ENCODE data around the gene ACSL1. TPM values are rescaled to one million over a fixed set of nuclear protein-coding genes. Genes with fewer than 3 reads are reported as not detected.

Gene ACSL1
- polyA plus RNA-seq, 2 of the 4 experiments (the other 2 are of a cell fraction) = 10.0 to 12.4 TPM

- POLR2A ChIA-PET = no interaction called here
- CTCF ChIA-PET = no interaction called here
Observed at GRCh38 chr4:184805462-184806228, 20.1 kb downstream of the ACSL1 start.

DNA sequence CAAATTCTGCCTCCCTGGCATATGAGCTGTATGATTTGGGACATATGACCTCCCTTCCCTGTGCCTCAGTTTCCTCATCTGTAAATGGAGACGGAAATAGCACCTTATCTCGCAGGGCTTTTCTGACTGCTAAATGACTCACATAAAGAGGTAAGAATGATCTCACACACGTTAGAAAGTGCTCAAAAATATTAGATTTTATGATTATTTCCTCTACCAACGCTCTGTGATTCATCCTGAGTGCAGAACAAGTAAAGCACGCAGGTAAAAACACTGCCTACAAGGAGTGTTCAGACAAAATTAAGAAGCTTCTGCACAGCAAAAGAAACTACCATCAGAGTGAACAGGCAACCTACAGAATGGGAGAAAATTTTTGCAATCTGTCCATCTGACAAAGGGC lies 21.1 kb downstream of the ACSL1 start:
- TF ChIP-seq NPAS2 (CRISPR knock-in tag; IDR thresholded peaks at IDR 0.05; ENCODE audit: borderline replicate concordance) (no peak), CBX2 (IDR thresholded peaks at IDR 0.05; ENCODE audit: borderline replicate concordance, low read depth) (no peak), JUNB (IDR thresholded peaks at IDR 0.05) (no peak), HES2 (IDR thresholded peaks at IDR 0.05) (no peak), EHF (CRISPR knock-in tag; IDR thresholded peaks at IDR 0.05) (no peak), TFCP2L1 (CRISPR knock-in tag; IDR thresholded peaks at IDR 0.05) (no peak), HEYL (CRISPR knock-in tag; IDR thresholded peaks at IDR 0.05) (no peak), CBX8 (IDR thresholded peaks at IDR 0.05) (no peak), RARB (CRISPR knock-in tag; IDR thresholded peaks at IDR 0.05) (no peak), RCOR1 (IDR thresholded peaks at IDR 0.05; ENCODE audit: low read depth, low read length) (no peak), NR3C1 (IDR thresholded peaks at IDR 0.05) (no peak)
- TF ChIP-seq, protein P1, sequence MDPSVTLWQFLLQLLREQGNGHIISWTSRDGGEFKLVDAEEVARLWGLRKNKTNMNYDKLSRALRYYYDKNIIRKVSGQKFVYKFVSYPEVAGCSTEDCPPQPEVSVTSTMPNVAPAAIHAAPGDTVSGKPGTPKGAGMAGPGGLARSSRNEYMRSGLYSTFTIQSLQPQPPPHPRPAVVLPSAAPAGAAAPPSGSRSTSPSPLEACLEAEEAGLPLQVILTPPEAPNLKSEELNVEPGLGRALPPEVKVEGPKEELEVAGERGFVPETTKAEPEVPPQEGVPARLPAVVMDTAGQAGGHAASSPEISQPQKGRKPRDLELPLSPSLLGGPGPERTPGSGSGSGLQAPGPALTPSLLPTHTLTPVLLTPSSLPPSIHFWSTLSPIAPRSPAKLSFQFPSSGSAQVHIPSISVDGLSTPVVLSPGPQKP (IDR thresholded peaks at IDR 0.05; ENCODE audit: low read depth, low read length) = no peak
- TF ChIP-seq, protein P2, sequence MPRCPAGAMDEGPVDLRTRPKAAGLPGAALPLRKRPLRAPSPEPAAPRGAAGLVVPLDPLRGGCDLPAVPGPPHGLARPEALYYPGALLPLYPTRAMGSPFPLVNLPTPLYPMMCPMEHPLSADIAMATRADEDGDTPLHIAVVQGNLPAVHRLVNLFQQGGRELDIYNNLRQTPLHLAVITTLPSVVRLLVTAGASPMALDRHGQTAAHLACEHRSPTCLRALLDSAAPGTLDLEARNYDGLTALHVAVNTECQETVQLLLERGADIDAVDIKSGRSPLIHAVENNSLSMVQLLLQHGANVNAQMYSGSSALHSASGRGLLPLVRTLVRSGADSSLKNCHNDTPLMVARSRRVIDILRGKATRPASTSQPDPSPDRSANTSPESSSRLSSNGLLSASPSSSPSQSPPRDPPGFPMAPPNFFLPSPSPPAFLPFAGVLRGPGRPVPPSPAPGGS (IDR thresholded peaks at IDR 0.05) = no peak
- H3K4me1 ChIP-seq = peaks cover 32% of the 10 kb centered on the region
- H3K4me2 ChIP-seq = no peak overlapping the region
- no peak overlapping the region for H3K27ac ChIP-seq
- H3K9me3 ChIP-seq = no peaks in the 10 kb centered on the region
- ATAC-seq = no peak
- ChIA-PET POLR2A (no interaction called here), CTCF (no interaction called here)
- 78% methylated on average over 5 of the region's 5 CpGs for WGBS (ENCODE audit: missing lambda C conversion rate)
- FAIRE-seq = no peak
- H3K4me3 ChIP-seq = no peak overlapping the region
- DNase-seq (ENCODE audit: low read depth in 1 of 2, low spot score in 1 of 2) = no peak

More at GRCh38 chr4:184805462-184806228, 20.1 kb downstream of the ACSL1 start:
- WGBS (ENCODE audit: missing lambda C conversion rate) = 83% methylated on average over 9 of the region's 11 CpGs
- no peak for DNase-seq (ENCODE audit: low read depth in 1 of 2, low spot score in 1 of 2)
- no peak for FAIRE-seq
- peak in 1 of 2 experiments; percentile 48; a peak in 1 of 6 replicates for ATAC-seq
- Histone ChIP-seq H3K4me3 (no peak overlapping the region), H3K4me1 (peaks cover 32% of the 10 kb centered on the region), H3K4me2 (no peak overlapping the region), H3K27ac (peak overlapping the region in 1 of 2 experiments; percentile 45; a peak in 1 of 6 replicates), H3K9me3 (no peaks in the 10 kb centered on the region)
- TF ChIP-seq HOXB5 (CRISPR knock-in tag; IDR thresholded peaks at IDR 0.05) (no peak), MYC (IDR thresholded peaks at IDR 0.05; ENCODE audit: borderline replicate concordance, low read length) (no peak), FOSL2 (IDR thresholded peaks at IDR 0.05) (no peak), FOSL2 (CRISPR knock-in tag; IDR thresholded peaks at IDR 0.05) (no peak)

DNA sequence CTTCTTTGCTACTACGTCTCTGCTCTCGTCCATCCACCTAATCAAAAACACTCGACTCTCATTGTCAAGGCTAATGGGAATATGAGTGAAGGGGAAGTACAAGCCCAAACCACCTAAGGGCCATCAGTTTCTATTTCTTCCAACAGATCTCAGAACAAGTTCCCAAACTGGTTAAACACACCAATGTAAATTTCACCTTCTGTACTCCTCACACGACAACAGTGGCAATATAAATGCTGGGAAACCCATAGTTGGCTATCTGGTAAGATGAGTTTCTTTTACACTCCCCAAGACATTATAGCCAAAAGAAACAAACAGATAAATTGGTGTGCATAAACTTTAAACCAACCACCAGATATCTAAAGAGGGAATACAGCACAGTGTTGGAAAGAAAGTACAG lies 21.9 kb downstream of the ACSL1 start:
- no peak overlapping the region for H3K4me3 ChIP-seq
- POLR2A ChIA-PET = no interaction called here
- DNase-seq (ENCODE audit: low read depth in 1 of 2, low spot score in 1 of 2) = no peak
- CTCF ChIA-PET = no interaction called here
- FAIRE-seq = no peak
- peaks cover 29% of the 10 kb centered on the region for H3K4me1 ChIP-seq
- no peaks in the 10 kb centered on the region for H3K9me3 ChIP-seq
- ATAC-seq = no peak
- no peak overlapping the region for H3K27ac ChIP-seq
- WGBS (ENCODE audit: missing lambda C conversion rate) = 90% methylated on average over 4 of the region's 4 CpGs
- H3K4me2 ChIP-seq = no peak overlapping the region
- TF ChIP-seq ZSCAN20 (CRISPR knock-in tag; IDR thresholded peaks at IDR 0.05) = no peak
- no peak for TF ChIP-seq HOXA7 (CRISPR knock-in tag; IDR thresholded peaks at IDR 0.05)
- TF ChIP-seq NR3C1 (IDR thresholded peaks at IDR 0.05) = no peak
- TF ChIP-seq RFX5 (IDR thresholded peaks at IDR 0.05) = no peak
- TF ChIP-seq, protein P3, sequence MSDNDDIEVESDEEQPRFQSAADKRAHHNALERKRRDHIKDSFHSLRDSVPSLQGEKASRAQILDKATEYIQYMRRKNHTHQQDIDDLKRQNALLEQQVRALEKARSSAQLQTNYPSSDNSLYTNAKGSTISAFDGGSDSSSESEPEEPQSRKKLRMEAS (IDR thresholded peaks at IDR 0.05) = no peak

Measured in A549 (cell line).